IMR-90 (cell line): ENCODE results near the gene TRIML2. TPM values are rescaled to one million over a fixed set of nuclear protein-coding genes. Genes with fewer than 3 reads are reported as not detected.
A peak's percentile ranks its signal among the peaks of the same experiment; 100 is the strongest.

ENCODE experiments used
- ATAC-seq: fragments of 200-7000 bp; cut with Tn5 transposase; 2 replicates; pipeline ENCODE4 v1.9.1; 2020; ENCODE audit warnings: low read depth, mild to moderate bottlenecking, moderate library complexity
- BruUV-seq: library from RNA; stranded (reverse); fragments of 400-500 nt; replicated peaks from 2 replicates; lab custom pipeline; 2021; lab: Mats Ljungman, UMichigan
- CTCF ChIA-PET: fragments of 300-600 bp; formaldehyde crosslinking; extraction: SDS; loops from one replicate; lab custom pipeline; 2021; ENCODE audit warnings: antibody characterized with exemption; lab: Yijun Ruan, JAX
- POLR2A ChIA-PET: fragments of 300-600 bp; sonication (Branson Sonifier 250); formaldehyde crosslinking; loops from one replicate; lab custom pipeline; 2022; ENCODE audit warnings: antibody characterized with exemption; ENCODE audit not compliant: unreplicated experiment; lab: Charles Lee
- DNase-seq: peaks from one replicate; pipeline ENCODE4 v3.0.0; 2013
- H2AFZ ChIP-seq: replicated peaks from 2 replicates; pipeline ENCODE3; 2013; ENCODE audit warnings: low read length, mild to moderate bottlenecking; ENCODE audit not compliant: poor library complexity
- H2AK5ac ChIP-seq: 2 replicates; pipeline ENCODE4 v1.6.1; 2013; ENCODE audit warnings: low read depth, low read length, inconsistent platforms
- H2AK9ac ChIP-seq: replicated peaks from 2 replicates; pipeline ENCODE3; 2013; ENCODE audit warnings: mild to moderate bottlenecking, low read depth, low read length, moderate library complexity; ENCODE audit not compliant: poor library complexity
- H2BK120ac ChIP-seq: 2 replicates; pipeline ENCODE4 v1.6.1; 2013; ENCODE audit warnings: low read depth, low read length, inconsistent platforms
- H2BK15ac ChIP-seq: 3 replicates; pipeline ENCODE4 v1.6.1; 2013; ENCODE audit warnings: low read depth, low read length, inconsistent platforms
- H2BK20ac ChIP-seq: 2 replicates; pipeline ENCODE4 v1.6.1; 2013; ENCODE audit warnings: low read depth, mild to moderate bottlenecking, inconsistent platforms, low read length, moderate library complexity
- H2BK5ac ChIP-seq: 2 replicates; pipeline ENCODE4 v1.6.1; 2013; ENCODE audit warnings: mild to moderate bottlenecking, low read depth, low read length, inconsistent platforms; ENCODE audit not compliant: poor library complexity, severe bottlenecking
- H3K14ac ChIP-seq: replicated peaks from 2 replicates; pipeline ENCODE4 v1.6.1; 2013; ENCODE audit warnings: low read depth, low read length, inconsistent platforms
- H3K18ac ChIP-seq: 2 replicates; pipeline ENCODE4 v1.6.1; 2013; ENCODE audit warnings: low read depth, low read length, control low read depth
- H3K23ac ChIP-seq: 2 replicates; pipeline ENCODE4 v1.6.1; 2013; ENCODE audit warnings: low read depth, low read length, inconsistent platforms
- H3K27ac ChIP-seq: 2 replicates; pipeline ENCODE4 v1.5.1; 2013; ENCODE audit warnings: mild to moderate bottlenecking, control low read depth, low read length; ENCODE audit not compliant: insufficient read depth
- H3K27me3 ChIP-seq: 2 replicates; pipeline ENCODE4 v1.6.1; 2013; ENCODE audit warnings: low read length; ENCODE audit not compliant: control insufficient read depth, insufficient read depth
- H3K36me3 ChIP-seq: 2 replicates; pipeline ENCODE4 v1.6.1; 2013; ENCODE audit warnings: low read length, mixed read lengths; ENCODE audit not compliant: control insufficient read depth, insufficient read depth
- H3K4ac ChIP-seq: 2 replicates; pipeline ENCODE4 v1.6.1; 2013; ENCODE audit warnings: low read depth, low read length, inconsistent platforms
- H3K4me1 ChIP-seq: 2 replicates; pipeline ENCODE4 v1.6.1; 2013; ENCODE audit warnings: low read length, mixed read lengths; ENCODE audit not compliant: control insufficient read depth, insufficient read depth
- H3K4me2 ChIP-seq: 2 replicates; pipeline ENCODE4 v1.6.1; 2013; ENCODE audit warnings: low read depth, mild to moderate bottlenecking, control low read depth, low read length, moderate library complexity
- H3K4me3 ChIP-seq: 2 replicates; pipeline ENCODE4 v1.5.1; 2013; ENCODE audit warnings: low read depth, mild to moderate bottlenecking, control low read depth, low read length, moderate library complexity; ENCODE audit not compliant: insufficient read depth
- H3K56ac ChIP-seq: 2 replicates; pipeline ENCODE4 v1.6.1; 2013; ENCODE audit warnings: low read length, inconsistent platforms; ENCODE audit not compliant: insufficient read depth; ENCODE audit errors: extremely low read depth
- H3K79me1 ChIP-seq, 2 experiments: 2 replicates each; pipeline ENCODE4 v1.6.1; 2013; ENCODE audit warnings: low read length in 2 of 2, inconsistent platforms in 1 of 2, low read depth in 1 of 2
- H3K9ac ChIP-seq: 2 replicates; pipeline ENCODE4 v1.6.1; 2013; ENCODE audit warnings: low read depth, low read length, control low read depth
- H3K9me1 ChIP-seq: 2 replicates; pipeline ENCODE4 v1.6.1; 2013; ENCODE audit warnings: low read length, inconsistent platforms; ENCODE audit not compliant: insufficient read depth
- H3K9me3 ChIP-seq: 2 replicates; pipeline ENCODE4 v1.6.1; 2013; ENCODE audit warnings: low read length; ENCODE audit not compliant: control insufficient read depth, insufficient read depth
- H4K20me1 ChIP-seq: 2 replicates; pipeline ENCODE4 v1.6.1; 2013; ENCODE audit warnings: low read length, inconsistent platforms; ENCODE audit not compliant: insufficient read depth
- H4K5ac ChIP-seq: 2 replicates; pipeline ENCODE4 v1.6.1; 2013; ENCODE audit warnings: mild to moderate bottlenecking, low read depth, low read length, control low read depth
- H4K8ac ChIP-seq, 2 experiments: 2 replicates each; pipeline ENCODE4 v1.6.1; 2013; ENCODE audit warnings: low read depth in 2 of 2, low read length in 2 of 2, control low read depth in 1 of 2, inconsistent platforms in 1 of 2
- H4K91ac ChIP-seq: 2 replicates; pipeline ENCODE4 v1.6.1; 2013; ENCODE audit warnings: low read depth, low read length, inconsistent platforms; ENCODE audit not compliant: insufficient read depth
- BHLHE40 ChIP-seq: fragments of 150-350 bp; IDR thresholded peaks from 2 replicates; pipeline ENCODE4 v1.6.1; 2016; ENCODE audit warnings: mild to moderate bottlenecking, low read depth, low read length
- CEBPB ChIP-seq: IDR thresholded peaks from 2 replicates; pipeline ENCODE4 v1.6.1; 2012; ENCODE audit warnings: low read depth, low read length, improper control_type of control experiment
- CHD1 ChIP-seq: IDR thresholded peaks from 2 replicates; pipeline ENCODE4 v1.6.1; 2012; ENCODE audit warnings: low read depth, low read length, improper control_type of control experiment
- CTCF ChIP-seq: conservative IDR thresholded peaks from 2 replicates; pipeline ENCODE4 v1.5.1; 2012; ENCODE audit warnings: mild to moderate bottlenecking, low read depth, low read length, improper control_type of control experiment
- ELK1 ChIP-seq: fragments of 150-350 bp; IDR thresholded peaks from 2 replicates; pipeline ENCODE4 v1.6.1; 2016; ENCODE audit warnings: low read depth, mild to moderate bottlenecking, low read length, moderate library complexity, borderline replicate concordance
- FOS ChIP-seq: fragments of 150-350 bp; IDR thresholded peaks from 2 replicates; pipeline ENCODE4 v1.6.1; 2016; ENCODE audit warnings: low read depth, low read length
- MAFK ChIP-seq: IDR thresholded peaks from 2 replicates; pipeline ENCODE4 v1.6.1; 2012; ENCODE audit warnings: low read depth, low read length, improper control_type of control experiment
- MAZ ChIP-seq: IDR thresholded peaks from 2 replicates; pipeline ENCODE4 v1.6.1; 2012; ENCODE audit warnings: low read depth, mild to moderate bottlenecking, low read length, improper control_type of control experiment, moderate library complexity, borderline replicate concordance
- MXI1 ChIP-seq: IDR thresholded peaks from 2 replicates; pipeline ENCODE4 v1.6.1; 2012; ENCODE audit warnings: low read depth, mild to moderate bottlenecking, low read length, moderate library complexity, borderline replicate concordance
- NFE2L2 ChIP-seq: fragments of 150-350 bp; IDR thresholded peaks from 2 replicates; pipeline ENCODE4 v1.6.1; 2016; ENCODE audit warnings: low read depth, mild to moderate bottlenecking, low read length
- POLR2A ChIP-seq: IDR thresholded peaks from 2 replicates; pipeline ENCODE4 v1.6.1; 2012; ENCODE audit warnings: mild to moderate bottlenecking, low read depth, low read length
- RAD21 ChIP-seq: IDR thresholded peaks from 2 replicates; pipeline ENCODE4 v1.6.1; 2012; ENCODE audit warnings: low read length, improper control_type of control experiment
- RCOR1 ChIP-seq: IDR thresholded peaks from 2 replicates; pipeline ENCODE4 v1.6.1; 2012; ENCODE audit warnings: mild to moderate bottlenecking, low read length, improper control_type of control experiment; ENCODE audit not compliant: insufficient replicate concordance
- RFX5 ChIP-seq: IDR thresholded peaks from 2 replicates; pipeline ENCODE4 v1.8.0; 2012; ENCODE audit warnings: low read depth, mild to moderate bottlenecking, low read length, moderate library complexity
- SMC3 ChIP-seq: fragments of 150-350 bp; IDR thresholded peaks from 2 replicates; pipeline ENCODE4 v1.6.1; 2016; ENCODE audit warnings: low read depth, mild to moderate bottlenecking, antibody characterized with exemption, low read length, moderate library complexity
- USF2 ChIP-seq: fragments of 150-350 bp; IDR thresholded peaks from 2 replicates; pipeline ENCODE4 v1.6.1; 2017; ENCODE audit warnings: mild to moderate bottlenecking, antibody characterized with exemption, low read length, low read depth
- WGBS, 2 experiments: methylation state at CpG; one replicate each; pipeline versions ENCODE4 v1.1.5 to v1.1.7; 2013; ENCODE audit warnings: missing lambda C conversion rate in 2 of 2; ENCODE audit not compliant: insufficient read length in 1 of 2; ENCODE audit errors: extremely low coverage in 2 of 2; 5-methylcytosine and 5-hydroxymethylcytosine counted together
- dilution Hi-C: fragments of 300-500 bp; cut with HindIII; formaldehyde crosslinking; loops from one replicate; pipeline ENCODE4 v1.14.3; 2018; ENCODE audit warnings: low sequenced_read_pairs; ENCODE audit not compliant: unreplicated experiment
- in situ Hi-C: fragments of 300-500 bp; cut with MboI; formaldehyde crosslinking; loops from 3 replicates; pipeline ENCODE4 v1.14.3; 2019; ENCODE audit warnings: low sequenced_read_pairs, inconsistent platforms, mixed read lengths
- intact Hi-C: fragments of 100-400 bp; cut with micrococcal nuclease; formaldehyde crosslinking; loops from 2 replicates; pipeline ENCODE4 v1.10.0; 2022
- polyA plus RNA-seq, 3 experiments: library from polyadenylated mRNA; depleted of rRNA; stranded (reverse); fragments of >200 nt; gene quantifications; 2 replicates each; pipeline ENCODE4 v1.2.3, GENCODE V29; 2012; ENCODE audit warnings: low replicate concordance in 1 of 3
- total RNA-seq: library from RNA; depleted of rRNA; stranded (reverse); fragments of >200 nt; gene quantifications from 2 replicates; pipeline ENCODE4 v1.2.3, GENCODE V29; 2012

Gene TRIML2
- total and polyA plus RNA-seq, 2 of the 4 experiments (the other 2 are of a cell fraction), result 0.18 to 0.21 TPM

GRCh38 chr4:188154668-188155405, 45.4 kb upstream of the TRIML2 start:
- H3K9me3 ChIP-seq, result peaks cover 1% of the 10 kb centered on the region; the same call in 1 of the 2 replicates
- no peak for TF ChIP-seq FOS
- TF ChIP-seq RAD21, result no peak
- no peak for TF ChIP-seq USF2
- TF ChIP-seq CTCF, result no peak
- TF ChIP-seq ELK1, result no peak
- no peak for TF ChIP-seq SMC3
- no peak for TF ChIP-seq RCOR1
- no peak for TF ChIP-seq BHLHE40
- no peak for TF ChIP-seq MAZ
- TF ChIP-seq MAFK, result no peak
- TF ChIP-seq CEBPB, result no peak
- no peak for TF ChIP-seq MXI1
- no peak for TF ChIP-seq RFX5
- TF ChIP-seq CHD1, result no peak
- TF ChIP-seq POLR2A, result no peak
- no peak for TF ChIP-seq NFE2L2
- no peak overlapping the region for H3K56ac ChIP-seq
- no peak overlapping the region for H2BK120ac ChIP-seq
- H2AFZ ChIP-seq, result no peak overlapping the region
- no TSS peak for BruUV-seq
- H3K4me1 ChIP-seq, result no peaks in the 10 kb centered on the region
- no peaks in the 10 kb centered on the region for H3K79me1 ChIP-seq
- H2BK20ac ChIP-seq, result no peak overlapping the region
- no peak overlapping the region for H3K14ac ChIP-seq
- H3K36me3 ChIP-seq, result no peaks in the 10 kb centered on the region
- H4K8ac ChIP-seq, result no peak overlapping the region
- ChIA-PET POLR2A (no interaction called here), CTCF (no interaction called here)
- intact Hi-C loops (no loop called here), in situ Hi-C loops (no loop called here), dilution Hi-C loops (no loop called here)
- H3K9ac ChIP-seq, result no peak overlapping the region
- H3K27ac ChIP-seq, result no peak overlapping the region
- H3K27me3 ChIP-seq, result no peaks in the 10 kb centered on the region
- H2AK9ac ChIP-seq, result peak overlapping the region; percentile 23
- DNase-seq (no peak), ATAC-seq (no peak)
- no peak overlapping the region for H3K23ac ChIP-seq
- no peak overlapping the region for H2AK5ac ChIP-seq
- H4K20me1 ChIP-seq, result no peaks in the 10 kb centered on the region
- no peak overlapping the region for H3K4ac ChIP-seq
- WGBS, 2 experiments, result no CpG with 5 or more reads among the region's 11 CpGs
- no peak overlapping the region for H4K91ac ChIP-seq
- H4K5ac ChIP-seq, result no peak overlapping the region
- H3K18ac ChIP-seq, result no peak overlapping the region
- H3K9me1 ChIP-seq, result no peaks in the 10 kb centered on the region
- H2BK15ac ChIP-seq, result no peak overlapping the region
- no peak overlapping the region for H3K4me3 ChIP-seq
- no peak overlapping the region for H2BK5ac ChIP-seq
- no peak overlapping the region for H3K4me2 ChIP-seq
